GM12865 (cell line): Measurements from ENCODE around the gene ACTRT2.

Experiments used
- DNase-seq: peaks from one replicate; pipeline ENCODE4 v3.0.0; 2010; ENCODE audit warnings: low read depth
- H3K4me3 ChIP-seq: 2 replicates; pipeline ENCODE4 v1.5.1; 2011; ENCODE audit warnings: mild to moderate bottlenecking, low read depth, low read length, control low read depth
- CTCF ChIP-seq: IDR thresholded peaks from 2 replicates; pipeline ENCODE4 v1.5.1; 2011; ENCODE audit warnings: low read length, control low read depth, low read depth, inconsistent platforms; ENCODE audit not compliant: insufficient read depth; ENCODE audit errors: missing control alignments

Gene ACTRT2

GRCh38 chr1:3021233-3021671 lies at the start of gene ACTRT2:
ACTRT2 (plus strand) TSS chr1:3021467; CDS start chr1:3021687, 220 bp downstream.
- no peak within 1 kb of the TSS for H3K4me3 ChIP-seq
- DNase-seq: no peak
- TF ChIP-seq CTCF: no peak

- no peak for DNase-seq
- no peak overlapping the region for H3K4me3 ChIP-seq
- TF ChIP-seq CTCF: no peak
Observed at GRCh38 chr1:2971609-2972008, 49.7 kb upstream of the ACTRT2 start.

GRCh38 chr1:2972011-2972878 lies 49.0 kb upstream of the ACTRT2 start:
- DNase-seq: no peak
- H3K4me3 ChIP-seq: no peak overlapping the region
- TF ChIP-seq CTCF: no peak

GRCh38 chr1:2972879-2973575 lies 48.2 kb upstream of the ACTRT2 start:
- H3K4me3 ChIP-seq: no peak overlapping the region
- no peak for TF ChIP-seq CTCF
- DNase-seq: no peak

- H3K4me3 ChIP-seq: no peak overlapping the region
- TF ChIP-seq CTCF: no peak
Observed at GRCh38 chr1:2973601-2974593, 47.4 kb upstream of the ACTRT2 start.

GRCh38 chr1:2974701-2975301 lies 46.5 kb upstream of the ACTRT2 start:
- no peak overlapping the region for H3K4me3 ChIP-seq
- no peak for TF ChIP-seq CTCF
- no peak for DNase-seq

More at GRCh38 chr1:2973601-2974593, 47.4 kb upstream of the ACTRT2 start:
- no peak for DNase-seq
